Motor neuron (in vitro differentiated cells): ENCODE measurements around the gene RPS6KA2. TPM values are rescaled to one million over a fixed set of nuclear protein-coding genes. Genes with fewer than 3 reads are reported as not detected.

Experiments used
- ATAC-seq, 8 experiments: fragments of 200-7000 bp; cut with Tn5 transposase; replicated peaks in 6 of 8; 2 replicates each; pipeline ENCODE4 v1.8.0; 2021; ENCODE audit warnings: mild to moderate bottlenecking in 8 of 8, moderate library complexity in 8 of 8
- H3K27ac ChIP-seq, 2 donors: fragments of 250-450 bp; sonication (Bioruptor Pico); 2 replicates each; pipeline ENCODE4 v1.9.0; 2021; ENCODE audit warnings: antibody characterized with exemption in 2 of 2, mild to moderate bottlenecking in 2 of 2, moderate library complexity in 1 of 2
- H3K4me1 ChIP-seq, 2 donors: fragments of 250-450 bp; sonication (Bioruptor Pico); replicated peaks in 1 of 2; 2 replicates each; pipeline ENCODE4 v1.6.1; 2021; ENCODE audit warnings: antibody characterized with exemption in 2 of 2, mild to moderate bottlenecking in 2 of 2, moderate library complexity in 1 of 2
- H3K4me3 ChIP-seq, 5 donors: fragments of 250-450 bp; sonication (Bioruptor Pico); 2 replicates each; pipeline ENCODE4 v1.9.0; 2021; ENCODE audit warnings: antibody characterized with exemption in 5 of 5, mild to moderate bottlenecking in 5 of 5, moderate library complexity in 4 of 5
- WGBS, 10 experiments: fragments of 450-650 bp; shearing (Covaris generic); methylation state at CpG; one replicate each; pipeline ENCODE4 v1.0.0; 2022; 5-methylcytosine and 5-hydroxymethylcytosine counted together
- in situ Hi-C, 9 experiments: fragments of 400-800 bp; cut with MboI; loops; one replicate each; pipeline ENCODE4 v1.15.0; 2021; ENCODE audit warnings: low sequenced_read_pairs in 9 of 9, low pct_unique_long_range_greater_than_20kb in 2 of 9; ENCODE audit not compliant: unreplicated experiment in 9 of 9
- total RNA-seq, 8 experiments: library from RNA; unstranded; fragments of 300-600 nt; gene quantifications; 2 replicates each; pipeline versions ENCODE4 v1.2.3 to v1.2.4, GENCODE V29; 2022

The RPS6KA2 gene
- total RNA-seq, 8 experiments from 2014 or later = 18.9 to 39.1 (median 24.7) TPM

- H3K4me3 ChIP-seq = no peak overlapping the region
- H3K4me1 ChIP-seq = peaks cover 2 to 4% of the 10 kb centered on the region in 2 donors
- ATAC-seq = no peak
- in situ Hi-C loops = no loop called here
- 37 to 96% (median 87%) methylated on average over 3 to 12 of the region's 12 CpGs; no CpG with 5 or more reads in 1 of the 10 experiments for WGBS, 10 experiments
- H3K27ac ChIP-seq = no peak overlapping the region
Observed at GRCh38 chr6:166650824-166651807, 24.1 kb upstream of the RPS6KA2 start.

GRCh38 chr6:166650047-166650446, 23.0 kb upstream of the RPS6KA2 start:
- in situ Hi-C loops = no loop called here
- Histone ChIP-seq H3K27ac (no peak overlapping the region), H3K4me3 (no peak overlapping the region), H3K4me1 (peaks cover 7 to 10% of the 10 kb centered on the region in 2 donors)
- 51 to 100% (median 70%) methylated on average over 1 to 3 of the region's 3 CpGs; no CpG with 5 or more reads in 4 of the 10 experiments for WGBS, 10 experiments
- ATAC-seq = no peak

GRCh38 chr6:166648846-166649245, 21.8 kb upstream of the RPS6KA2 start:
- WGBS, 10 experiments = 25 to 80% (median 78%) methylated on average over 1 to 6 of the region's 9 CpGs; no CpG with 5 or more reads in 4 of the 10 experiments
- peaks cover 7 to 10% of the 10 kb centered on the region in 2 donors for H3K4me1 ChIP-seq
- no peak overlapping the region for H3K27ac ChIP-seq
- in situ Hi-C loops = no loop called here
- ATAC-seq = no peak
- H3K4me3 ChIP-seq = no peak overlapping the region

GRCh38 chr6:166647896-166648295, 20.8 kb upstream of the RPS6KA2 start:
- Histone ChIP-seq H3K4me1 (peaks cover 7 to 10% of the 10 kb centered on the region in 2 donors), H3K27ac (no peak overlapping the region), H3K4me3 (no peak overlapping the region)
- WGBS, 10 experiments = 50 to 100% (median 96%) methylated on average over 1 to 8 of the region's 11 CpGs; no CpG with 5 or more reads in 1 of the 10 experiments
- no peak for ATAC-seq
- in situ Hi-C loops = no loop called here

DNA sequence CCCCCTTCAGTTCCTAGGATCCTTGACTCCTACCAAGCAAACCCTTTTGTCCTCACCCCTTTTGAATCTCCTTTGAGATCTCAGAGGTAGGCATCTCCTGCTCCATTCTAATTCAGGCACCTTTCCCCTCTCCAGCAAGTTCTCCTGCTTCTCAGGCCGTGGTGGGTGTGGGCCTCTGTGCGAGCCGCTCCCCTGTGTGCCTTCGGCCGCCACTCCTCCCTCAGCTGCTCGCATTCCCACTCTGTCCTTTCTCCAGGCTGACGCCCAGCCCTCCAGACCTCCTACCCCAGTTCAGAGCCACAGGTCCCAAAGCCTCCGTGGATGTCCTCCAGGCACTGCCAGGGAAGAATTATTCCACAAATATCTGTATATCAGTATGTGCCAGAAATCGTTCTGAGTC, 19.7 kb upstream of the RPS6KA2 start:
- WGBS, 10 experiments = 20 to 100% (median 71%) methylated on average over 1 to 7 of the region's 9 CpGs; no CpG with 5 or more reads in 2 of the 10 experiments
- Histone ChIP-seq H3K4me3 (no peak overlapping the region), H3K27ac (no peak overlapping the region), H3K4me1 (peaks cover 7 to 10% of the 10 kb centered on the region in 2 donors)
- ATAC-seq = peak in 2 of 8 experiments; percentile 61 to 85
- in situ Hi-C loops = no loop called here

DNA sequence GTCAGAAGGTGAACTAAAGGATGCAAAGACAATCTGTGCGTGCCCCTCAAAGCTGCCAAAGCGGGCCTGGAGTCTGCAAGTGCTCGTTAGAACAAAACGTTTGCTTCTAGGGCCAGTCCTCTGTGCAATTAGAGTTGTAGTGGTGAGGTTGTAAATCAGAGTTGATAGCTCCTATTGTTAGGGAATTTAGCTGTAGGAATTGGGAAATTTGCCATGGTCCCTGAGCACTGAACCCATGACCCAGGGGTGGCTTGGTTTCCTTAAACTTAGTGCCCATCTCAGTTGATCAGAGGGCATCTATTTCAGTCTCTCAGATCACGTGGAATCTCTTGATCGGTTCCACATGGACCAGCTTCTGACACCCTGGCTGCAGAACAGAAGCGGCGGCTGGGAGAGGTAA, 18.8 kb upstream of the RPS6KA2 start:
- in situ Hi-C loops = no loop called here
- 29 to 94% (median 45%) methylated on average over 2 to 6 of the region's 8 CpGs; no CpG with 5 or more reads in 3 of the 10 experiments for WGBS, 10 experiments

DNA sequence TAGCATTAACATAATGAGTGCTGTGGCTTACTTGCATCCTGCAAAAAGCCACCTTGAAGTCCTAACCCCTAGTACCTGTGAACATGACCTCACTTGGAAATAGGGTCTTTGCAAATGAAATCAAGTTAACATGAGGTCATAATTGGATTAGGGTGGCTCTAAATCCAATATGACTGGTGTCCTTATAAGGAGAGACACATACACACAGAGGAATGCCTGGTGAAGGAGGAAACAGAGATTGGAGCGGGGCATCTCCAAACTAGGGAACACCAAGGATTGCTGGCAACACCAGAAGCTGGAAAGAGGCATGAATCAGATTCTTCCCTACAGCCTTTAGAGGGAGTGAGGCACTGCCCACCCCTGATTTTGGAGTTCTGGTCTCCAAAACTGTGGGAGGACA, 17.6 kb upstream of the RPS6KA2 start:
- ATAC-seq = peak in 1 of 8 experiments; percentile 69
- 80 to 100% (median 91%) methylated on average over 1 of the region's 1 CpG; no CpG with 5 or more reads in 5 of the 10 experiments for WGBS, 10 experiments
- in situ Hi-C loops = no loop called here
- H3K27ac ChIP-seq = no peak overlapping the region
- no peak overlapping the region for H3K4me3 ChIP-seq
- peaks cover 7 to 10% of the 10 kb centered on the region in 2 donors for H3K4me1 ChIP-seq

More for the DNA sequence above, 18.8 kb upstream of the RPS6KA2 start:
- no peak overlapping the region for H3K4me3 ChIP-seq
- ATAC-seq = peak in 3 of 8 experiments; percentile 10 to 43 (median 38)
- peaks cover 7 to 10% of the 10 kb centered on the region in 2 donors for H3K4me1 ChIP-seq
- H3K27ac ChIP-seq = no peak overlapping the region

DNA sequence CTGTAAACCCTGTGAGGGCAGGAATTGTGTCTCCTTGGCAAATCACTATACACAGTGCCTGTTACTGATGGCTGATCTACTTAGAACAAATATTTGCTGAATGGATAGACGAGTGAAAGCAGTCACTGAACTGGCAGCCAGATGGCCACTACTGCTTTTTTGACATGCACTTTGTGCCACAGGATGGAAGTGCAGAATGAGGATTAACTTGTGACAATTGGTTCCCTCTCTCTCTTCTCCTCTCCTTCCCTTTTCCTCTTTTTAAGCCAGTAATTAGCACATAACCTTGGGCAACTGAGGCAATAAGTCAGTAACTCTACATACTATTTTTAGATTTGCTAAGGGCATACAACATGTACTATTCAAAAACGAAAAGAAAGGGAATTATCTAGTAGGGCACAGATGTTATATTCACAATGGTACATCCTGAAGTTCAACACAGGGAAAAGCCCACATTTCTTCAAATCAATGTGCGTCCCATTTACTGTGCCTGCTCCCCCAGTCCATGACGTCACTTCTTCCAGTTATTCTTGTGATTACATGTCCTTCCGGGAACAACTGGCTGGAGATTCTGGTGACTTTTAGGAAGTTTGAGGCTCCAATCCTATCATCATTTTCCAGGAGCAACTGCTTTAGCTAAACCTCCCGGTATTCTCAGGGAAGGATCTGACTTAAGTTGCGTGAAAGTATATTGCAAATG, 17.0 kb upstream of the RPS6KA2 start:
- ATAC-seq = peak in 1 of 8 experiments; percentile 43
- 9 to 92% (median 78%) methylated on average over 1 to 7 of the region's 7 CpGs for WGBS, 10 experiments
- Histone ChIP-seq H3K4me3 (no peak overlapping the region), H3K27ac (no peak overlapping the region), H3K4me1 (peaks cover 7 to 10% of the 10 kb centered on the region in 2 donors)
- in situ Hi-C loops = no loop called here

DNA sequence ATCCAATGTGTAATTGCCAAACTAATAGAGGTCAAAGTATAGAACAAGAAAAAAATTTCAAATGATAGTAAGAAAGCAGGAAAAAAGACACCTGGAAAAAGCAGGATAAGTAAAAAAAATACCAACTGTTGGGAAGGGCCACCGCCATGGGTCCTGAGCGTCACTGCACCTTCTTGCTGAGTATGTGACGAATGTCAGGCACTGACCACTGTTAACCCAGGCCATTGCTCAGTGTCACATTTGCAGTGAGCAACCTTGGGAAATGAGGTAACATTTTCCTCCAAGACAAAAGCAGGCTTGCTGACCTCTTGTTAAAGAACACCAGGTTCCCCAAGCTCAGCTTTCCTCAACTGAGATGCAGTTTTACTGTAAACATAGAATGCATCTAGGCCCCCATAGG, 15.6 kb upstream of the RPS6KA2 start:
- Histone ChIP-seq H3K27ac (no peak overlapping the region), H3K4me3 (no peak overlapping the region), H3K4me1 (peaks cover 10 to 21% of the 10 kb centered on the region in 2 donors)
- ATAC-seq = no peak
- in situ Hi-C loops = no loop called here
- WGBS, 10 experiments = 58 to 100% (median 71%) methylated on average over 2 to 3 of the region's 3 CpGs; no CpG with 5 or more reads in 2 of the 10 experiments

GRCh38 chr6:166640342-166641043, 13.4 kb upstream of the RPS6KA2 start:
- H3K27ac ChIP-seq = no peak overlapping the region
- ATAC-seq = peak in 2 of 8 experiments; percentile 49 to 92
- in situ Hi-C loops = no loop called here
- WGBS, 10 experiments = 19 to 100% (median 60%) methylated on average over 2 to 16 of the region's 19 CpGs; no CpG with 5 or more reads in 1 of the 10 experiments
- peaks cover 3 to 15% of the 10 kb centered on the region in 2 donors for H3K4me1 ChIP-seq
- H3K4me3 ChIP-seq = no peak overlapping the region

GRCh38 chr6:166639921-166640320, 12.9 kb upstream of the RPS6KA2 start:
- Histone ChIP-seq H3K4me1 (peaks cover 0 to 15% of the 10 kb centered on the region in 2 donors), H3K4me3 (no peak overlapping the region), H3K27ac (no peak overlapping the region)
- ATAC-seq = no peak
- in situ Hi-C loops = no loop called here
- 83 to 100% (median 93%) methylated on average over 1 to 6 of the region's 6 CpGs; no CpG with 5 or more reads in 1 of the 10 experiments for WGBS, 10 experiments

DNA sequence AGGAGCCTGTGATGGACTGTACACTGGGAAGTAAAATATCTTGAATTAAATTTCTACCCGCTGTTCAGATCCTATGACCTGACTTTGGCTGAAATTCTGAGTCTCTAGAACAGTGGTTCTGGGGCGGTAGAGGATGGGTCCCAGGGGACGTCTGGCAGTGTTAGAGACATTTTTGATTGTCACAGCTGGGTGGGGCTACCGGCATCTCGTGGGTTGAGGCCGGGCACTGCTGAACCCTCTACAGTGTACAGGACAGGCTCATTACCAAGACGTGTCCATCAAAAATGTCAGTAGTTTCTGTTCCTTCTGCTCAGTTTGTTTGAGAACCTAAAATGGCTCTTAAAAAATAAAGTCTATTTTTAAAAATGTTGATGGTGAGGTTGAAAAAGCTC, 11.5 kb upstream of the RPS6KA2 start:
- peak in 5 of 8 experiments; percentile 14 to 90 (median 77) for ATAC-seq
- in situ Hi-C loops = no loop called here
- Histone ChIP-seq H3K4me1 (peaks cover 0 to 15% of the 10 kb centered on the region in 2 donors), H3K27ac (no peak overlapping the region), H3K4me3 (no peak overlapping the region)
- WGBS, 10 experiments = 40 to 100% (median 70%) methylated on average over 1 to 5 of the region's 7 CpGs; no CpG with 5 or more reads in 1 of the 10 experiments
